OCI-LY7 (cell line): ENCODE data around the gene DTWD1.

Experiments
- CTCF ChIP-seq: fragments of 200-600 bp; sonication (generic); conservative IDR thresholded peaks from 2 replicates; pipeline ENCODE4 v1.5.1; 2014; ENCODE audit warnings: mild to moderate bottlenecking, antibody characterized with exemption, low read length, moderate library complexity, mixed read lengths
- EZH2phosphoT487 ChIP-seq: fragments of 200-600 bp; sonication (generic); IDR thresholded peaks from 2 replicates; pipeline ENCODE4 v1.6.1; 2018; ENCODE audit warnings: low read depth, borderline replicate concordance, mild to moderate bottlenecking, mixed run types, antibody characterized with exemption, low read length, moderate library complexity, mixed read lengths

GRCh38 chr15:49645277-49645676, 24.4 kb downstream of the DTWD1 start:
- TF ChIP-seq CTCF, result no peak
- no peak for TF ChIP-seq EZH2phosphoT487
